Measurements from ENCODE around the gene SLC2A6. TPM values are rescaled to one million over a fixed set of nuclear protein-coding genes. Genes with fewer than 3 reads are reported as not detected.

Gene SLC2A6
- total RNA-seq, 1 donor from 2014 or later = 37.4 TPM

DNA sequence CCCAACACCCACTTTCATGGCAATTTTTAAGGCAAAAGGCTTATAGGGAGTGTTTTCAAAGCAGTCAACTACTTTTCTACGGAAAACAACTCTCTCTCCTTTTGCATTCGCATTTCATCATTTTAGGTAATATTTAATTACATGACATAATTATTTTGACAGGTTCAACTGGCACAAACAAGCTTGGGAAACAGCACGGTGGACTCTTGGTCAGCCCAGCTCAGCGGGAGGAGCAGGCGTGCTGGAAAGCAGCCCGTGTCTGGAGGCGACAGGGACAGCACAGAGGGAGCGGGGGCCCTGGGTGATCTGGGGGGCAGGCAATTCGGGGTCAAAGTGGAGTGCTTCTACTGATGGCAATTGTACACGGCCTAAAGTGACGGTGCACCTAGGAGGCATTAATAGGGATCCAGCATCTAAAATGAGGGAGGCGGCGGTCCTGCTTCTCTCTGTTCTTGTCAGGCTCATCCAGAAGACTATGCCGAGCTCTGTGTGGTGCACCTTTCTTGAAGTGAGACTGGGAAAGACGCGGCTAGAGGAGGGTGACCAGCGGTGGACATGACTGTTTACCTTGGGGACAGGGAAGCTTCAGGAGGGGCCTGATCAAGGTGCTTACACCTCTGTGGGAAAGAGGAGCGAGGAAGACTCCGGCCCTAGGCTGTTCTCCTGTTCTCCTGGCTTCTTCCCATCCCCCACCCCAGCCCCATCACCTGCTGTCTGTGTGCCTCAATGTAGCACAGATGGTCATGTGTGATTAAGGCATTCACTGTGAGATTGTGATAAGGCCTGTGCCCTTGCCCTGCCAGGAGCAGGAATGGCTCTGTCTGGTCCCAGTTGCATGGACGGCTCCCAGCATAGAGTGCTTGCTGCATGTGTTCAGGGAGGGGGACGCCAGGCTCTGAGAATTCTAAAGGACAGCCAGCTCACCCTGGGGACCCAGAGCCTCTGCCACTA is 42.5 kb upstream of the SLC2A6 start:
- H3K4me1 Mint-ChIP-seq = no peaks in the 10 kb centered on the region
- H3K36me3 Mint-ChIP-seq (ENCODE audit: low read depth) = no peaks in the 10 kb centered on the region
- ATAC-seq (ENCODE audit: low read depth) (no peak), DNase-seq (no peak)
- CTCF ChIA-PET = no interaction called here
- no peak overlapping the region for H3K4me3 Mint-ChIP-seq
- POLR2A ChIA-PET = no interaction called here
- H3K27ac Mint-ChIP-seq = no peak overlapping the region
- TF ChIP-seq, protein P1, sequence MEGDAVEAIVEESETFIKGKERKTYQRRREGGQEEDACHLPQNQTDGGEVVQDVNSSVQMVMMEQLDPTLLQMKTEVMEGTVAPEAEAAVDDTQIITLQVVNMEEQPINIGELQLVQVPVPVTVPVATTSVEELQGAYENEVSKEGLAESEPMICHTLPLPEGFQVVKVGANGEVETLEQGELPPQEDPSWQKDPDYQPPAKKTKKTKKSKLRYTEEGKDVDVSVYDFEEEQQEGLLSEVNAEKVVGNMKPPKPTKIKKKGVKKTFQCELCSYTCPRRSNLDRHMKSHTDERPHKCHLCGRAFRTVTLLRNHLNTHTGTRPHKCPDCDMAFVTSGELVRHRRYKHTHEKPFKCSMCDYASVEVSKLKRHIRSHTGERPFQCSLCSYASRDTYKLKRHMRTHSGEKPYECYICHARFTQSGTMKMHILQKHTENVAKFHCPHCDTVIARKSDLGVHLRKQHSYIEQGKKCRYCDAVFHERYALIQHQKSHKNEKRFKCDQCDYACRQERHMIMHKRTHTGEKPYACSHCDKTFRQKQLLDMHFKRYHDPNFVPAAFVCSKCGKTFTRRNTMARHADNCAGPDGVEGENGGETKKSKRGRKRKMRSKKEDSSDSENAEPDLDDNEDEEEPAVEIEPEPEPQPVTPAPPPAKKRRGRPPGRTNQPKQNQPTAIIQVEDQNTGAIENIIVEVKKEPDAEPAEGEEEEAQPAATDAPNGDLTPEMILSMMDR (IDR thresholded peaks at IDR 0.05) = no peak
- H3K9me3 Mint-ChIP-seq = no peaks in the 10 kb centered on the region
- intact Hi-C loops (cut with micrococcal nuclease) = no loop called here
- H3K27me3 Mint-ChIP-seq = peaks cover 7% of the 10 kb centered on the region

GRCh38 chr9:133520121-133520835 is 41.4 kb upstream of the SLC2A6 start:
- DNase-seq = no peak
- no peak for ATAC-seq (ENCODE audit: low read depth)
- no peaks in the 10 kb centered on the region for H3K9me3 Mint-ChIP-seq
- H3K4me1 Mint-ChIP-seq = no peaks in the 10 kb centered on the region
- peaks cover 9% of the 10 kb centered on the region for H3K27me3 Mint-ChIP-seq
- TF ChIP-seq, protein P1 (IDR thresholded peaks at IDR 0.05) = no peak
- no peak overlapping the region for H3K4me3 Mint-ChIP-seq
- H3K36me3 Mint-ChIP-seq (ENCODE audit: low read depth) = no peaks in the 10 kb centered on the region
- POLR2A ChIA-PET = no interaction called here
- intact Hi-C loops (cut with micrococcal nuclease) = no loop called here
- H3K27ac Mint-ChIP-seq = no peak overlapping the region
- CTCF ChIA-PET = no interaction called here

DNA sequence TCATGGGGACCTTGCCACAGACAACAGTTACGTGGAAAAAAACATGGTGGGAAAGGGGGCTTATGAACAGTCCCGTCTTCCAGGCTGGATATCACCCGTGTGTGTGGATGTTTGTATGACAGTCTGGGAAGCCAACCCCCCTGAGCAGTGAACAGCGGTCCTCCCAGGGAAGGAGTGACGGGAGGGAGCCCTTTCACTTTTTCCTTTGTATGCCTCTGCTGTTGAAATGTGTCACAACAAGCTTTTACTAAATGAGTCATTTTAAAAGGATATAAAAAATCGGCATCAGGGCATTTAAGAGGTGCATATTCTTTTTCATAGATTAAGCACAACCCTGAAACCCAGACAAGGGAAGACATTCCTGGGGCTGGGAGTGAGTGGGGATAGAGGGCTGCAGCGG is 40.8 kb upstream of the SLC2A6 start:
- TF ChIP-seq, protein P1 (IDR thresholded peaks at IDR 0.05) = no peak
- H3K36me3 Mint-ChIP-seq (ENCODE audit: low read depth) = no peaks in the 10 kb centered on the region
- POLR2A ChIA-PET = no interaction called here
- no peak for DNase-seq
- H3K27me3 Mint-ChIP-seq = peaks cover 9% of the 10 kb centered on the region
- no peak for ATAC-seq (ENCODE audit: low read depth)
- no peak overlapping the region for H3K27ac Mint-ChIP-seq
- H3K9me3 Mint-ChIP-seq = no peaks in the 10 kb centered on the region
- no peaks in the 10 kb centered on the region for H3K4me1 Mint-ChIP-seq
- intact Hi-C loops (cut with micrococcal nuclease) = no loop called here
- CTCF ChIA-PET = no interaction called here
- no peak overlapping the region for H3K4me3 Mint-ChIP-seq

DNA sequence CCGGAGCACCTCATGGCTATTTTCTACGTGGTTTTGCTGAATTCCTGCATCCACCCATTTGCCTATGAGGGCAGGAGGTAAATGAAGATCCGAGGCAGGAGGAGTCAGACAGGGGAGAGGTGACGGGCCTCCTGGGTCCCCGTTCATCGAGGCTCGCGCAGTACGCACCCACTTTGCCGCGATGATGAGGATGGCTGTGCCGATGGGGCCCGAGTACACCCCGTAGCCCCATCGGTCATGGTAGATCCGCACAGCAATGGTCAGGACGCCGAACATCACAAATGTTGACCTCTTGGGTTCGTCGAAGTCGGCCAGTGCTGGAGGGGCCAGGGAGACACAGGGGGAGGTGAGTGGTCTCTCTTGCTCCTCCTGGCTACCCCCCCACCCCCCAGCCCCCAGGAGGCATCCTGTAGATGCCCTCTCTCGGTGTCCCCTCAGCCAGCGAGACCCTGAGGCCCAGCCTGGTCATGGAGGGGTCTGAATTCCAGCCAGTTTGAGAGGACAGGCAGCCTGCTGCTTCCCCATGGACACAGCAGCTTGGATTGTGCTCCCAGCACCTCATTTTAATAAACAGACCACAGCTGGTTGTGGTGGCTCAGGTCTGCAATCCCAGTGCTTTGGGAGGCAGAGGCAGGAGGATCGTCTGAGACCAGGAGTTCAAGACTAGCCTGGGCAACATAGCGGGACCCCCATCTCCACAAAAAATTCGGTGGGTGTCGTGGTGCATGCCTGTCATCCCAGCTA is 40.0 kb upstream of the SLC2A6 start:
- H3K36me3 Mint-ChIP-seq (ENCODE audit: low read depth) = no peaks in the 10 kb centered on the region
- POLR2A ChIA-PET = no interaction called here
- no peak for ATAC-seq (ENCODE audit: low read depth)
- no peaks in the 10 kb centered on the region for H3K4me1 Mint-ChIP-seq
- no peak for DNase-seq
- no peak overlapping the region for H3K4me3 Mint-ChIP-seq
- H3K9me3 Mint-ChIP-seq = no peaks in the 10 kb centered on the region
- intact Hi-C loops (cut with micrococcal nuclease) = no loop called here
- CTCF ChIA-PET = no interaction called here
- TF ChIP-seq, protein P1 (IDR thresholded peaks at IDR 0.05) = no peak
- peaks cover 9% of the 10 kb centered on the region for H3K27me3 Mint-ChIP-seq
- H3K27ac Mint-ChIP-seq = no peak overlapping the region

GRCh38 chr9:133518200-133518599 is 39.3 kb upstream of the SLC2A6 start:
- CTCF ChIA-PET = no interaction called here
- Mint-ChIP-seq H3K4me3 (no peak overlapping the region), H3K4me1 (no peaks in the 10 kb centered on the region), H3K27me3 (peaks cover 7% of the 10 kb centered on the region), H3K36me3 (ENCODE audit: low read depth) (no peaks in the 10 kb centered on the region), H3K27ac (no peak overlapping the region), H3K9me3 (no peaks in the 10 kb centered on the region)
- DNase-seq (no peak), ATAC-seq (ENCODE audit: low read depth) (no peak)
- POLR2A ChIA-PET = no interaction called here
- intact Hi-C loops (cut with micrococcal nuclease) = no loop called here
- TF ChIP-seq, protein P1 (IDR thresholded peaks at IDR 0.05) = no peak

Measured in activated B cell treated with CpG ODN at 0.5 μM for 24 hours (primary cell).